GF-D8 (cell line): ENCODE data around the gene CHRNA4.

Experiments used
- DNase-seq: peaks from one replicate; lab custom pipeline; 2025; lab: John Stamatoyannopoulos, UW

The CHRNA4 gene

GRCh38 chr20:63377256-63377941, 16.2 kb upstream of the CHRNA4 start:
- DNase-seq, result no peak

- DNase-seq, result no peak
Observed at GRCh38 chr20:63376283-63377250, 15.4 kb upstream of the CHRNA4 start.

- DNase-seq, result no peak
Observed at GRCh38 chr20:63375438-63375837, 14.3 kb upstream of the CHRNA4 start.

GRCh38 chr20:63374504-63374903, 13.4 kb upstream of the CHRNA4 start:
- DNase-seq, result no peak

- DNase-seq, result no peak
Observed at GRCh38 chr20:63373996-63374395, 12.8 kb upstream of the CHRNA4 start.

GRCh38 chr20:63372971-63373885, 12.1 kb upstream of the CHRNA4 start:
- no peak for DNase-seq

- DNase-seq, result no peak
Observed at GRCh38 chr20:63371291-63371865, 10.2 kb upstream of the CHRNA4 start.

GRCh38 chr20:63370618-63371187, 9.6 kb upstream of the CHRNA4 start:
- DNase-seq, result no peak

GRCh38 chr20:63369724-63370617, 8.8 kb upstream of the CHRNA4 start:
- no peak for DNase-seq

GRCh38 chr20:63369024-63369530, 7.9 kb upstream of the CHRNA4 start:
- no peak for DNase-seq

GRCh38 chr20:63368151-63368550, 7.0 kb upstream of the CHRNA4 start:
- no peak for DNase-seq

- DNase-seq, result no peak
Observed at GRCh38 chr20:63367446-63368055, 6.4 kb upstream of the CHRNA4 start.

GRCh38 chr20:63366390-63367365, 5.5 kb upstream of the CHRNA4 start:
- DNase-seq, result no peak

- DNase-seq, result no peak
Observed at GRCh38 chr20:63365601-63366389, 4.6 kb upstream of the CHRNA4 start.

- DNase-seq, result no peak
Observed at GRCh38 chr20:63364801-63365585, 3.8 kb upstream of the CHRNA4 start.

- no peak for DNase-seq
Observed at GRCh38 chr20:63363981-63364561, 2.9 kb upstream of the CHRNA4 start.
